BLaER1 treated with 17β-estradiol and CSF1 and Interleukin-3, amounts not matched to agents 10 nM and 100 nM (cell line): ENCODE data around the gene ARL8B.
A peak's percentile ranks its signal among the peaks of the same experiment; 100 is the strongest.
"Not testable (repeated sequence)": the region's sequence is repeated elsewhere in the genome, so short reads cannot be mapped to it uniquely, and the experiment has no call there.

ENCODE experiments used
- H3K27ac ChIP-seq, 11 experiments: shearing (Covaris generic); formaldehyde crosslinking; 2 replicates each; pipeline ENCODE4 v1.8.1; 2022
- H3K27me3 ChIP-seq, 11 experiments: shearing (Covaris generic); formaldehyde crosslinking; 2 replicates each; pipeline ENCODE4 v1.8.1; 2022
- H3K36me3 ChIP-seq, 11 experiments: shearing (Covaris generic); formaldehyde crosslinking; 2 replicates each; pipeline ENCODE4 v1.8.1; 2022
- H3K4me1 ChIP-seq, 10 experiments: shearing (Covaris generic); formaldehyde crosslinking; 2 replicates each; pipeline ENCODE4 v1.8.1; 2022
- H3K4me2 ChIP-seq, 11 experiments: shearing (Covaris generic); formaldehyde crosslinking; 2 replicates each; pipeline ENCODE4 v1.8.1; 2022
- H3K4me3 ChIP-seq, 10 experiments: shearing (Covaris generic); formaldehyde crosslinking; 2 replicates each; pipeline ENCODE4 v1.8.1; 2022
- H3K9ac ChIP-seq, 11 experiments: shearing (Covaris generic); formaldehyde crosslinking; 2 replicates each; pipeline ENCODE4 v1.8.1; 2022
- H3K9me3 ChIP-seq, 11 experiments: shearing (Covaris generic); formaldehyde crosslinking; replicated peaks in 1 of 11; 2 replicates each; pipeline ENCODE4 v1.8.1; 2022
- H4K20me1 ChIP-seq, 11 experiments: shearing (Covaris generic); formaldehyde crosslinking; 2 replicates each; pipeline ENCODE4 v1.8.1; 2022
- Cebpa-rat ChIP-seq, 11 experiments: shearing (Covaris generic); IDR thresholded peaks; 2 replicates each; pipeline ENCODE4 v1.8.1; 2022

The ARL8B gene

DNA sequence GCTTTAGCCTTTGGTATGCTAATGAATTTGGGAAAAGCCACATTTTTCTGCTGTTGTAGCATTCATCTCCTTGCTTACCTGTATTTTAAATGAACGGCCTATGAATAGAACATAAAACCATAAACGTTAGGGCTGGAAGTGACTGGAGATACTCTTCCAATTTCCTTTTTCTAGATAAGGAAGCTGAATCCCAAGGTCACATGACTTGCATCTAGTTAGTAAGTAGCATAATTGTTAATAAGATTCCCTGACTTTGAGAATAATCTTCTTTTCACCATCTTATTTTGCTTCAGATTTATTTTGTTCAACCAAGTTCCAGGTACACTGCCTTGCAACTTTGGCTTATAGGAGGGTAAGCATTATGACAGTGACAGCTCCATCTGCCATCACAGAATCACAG lies 44.8 kb downstream of the ARL8B start:
- Histone ChIP-seq H4K20me1 (peaks cover 28 to 100% (median 67%) of the 10 kb centered on the region in 11 experiments; a peak in 21 of 22 replicates), H3K4me3 (no peak overlapping the region), H3K36me3 (peaks cover 16 to 44% (median 33%) of the 10 kb centered on the region in 11 experiments), H3K27ac (no peak overlapping the region), H3K9ac (no peak overlapping the region), H3K4me1 (peaks cover 16 to 90% (median 24%) of the 10 kb centered on the region in 10 experiments; a peak in 19 of 20 replicates), H3K27me3 (no peaks in the 10 kb centered on the region), H3K4me2 (peak overlapping the region in 2 of 11 experiments; percentile 12 to 36; a peak in 4 of 22 replicates), H3K9me3 (peaks cover 0 to 6% (median 0%) of the 10 kb centered on the region in 11 experiments; a peak in 2 of 22 replicates)
- TF ChIP-seq Cebpa-rat (IDR thresholded peaks at IDR 0.05), result no peak

GRCh38 chr3:5168110-5168509 lies 46.0 kb downstream of the ARL8B start:
- H3K36me3 ChIP-seq, result peaks cover 29 to 55% (median 43%) of the 10 kb centered on the region in 11 experiments
- H3K9me3 ChIP-seq, result peaks cover 0 to 9% (median 0%) of the 10 kb centered on the region in 11 experiments; a peak in 3 of 22 replicates
- H4K20me1 ChIP-seq, result peaks cover 22 to 100% (median 55%) of the 10 kb centered on the region in 11 experiments; a peak in 20 of 22 replicates
- H3K9ac ChIP-seq, result 0 out of 22 replicates have a peak overlapping the region, but pooled peaks of 1 of the 11 experiments have one; percentile 30
- no peak overlapping the region for H3K4me3 ChIP-seq
- peaks cover 13 to 79% (median 26%) of the 10 kb centered on the region in 10 experiments; a peak in 19 of 20 replicates for H3K4me1 ChIP-seq
- H3K27ac ChIP-seq, result peak overlapping the region in 3 of 11 experiments; percentile 2 to 48 (median 5); a peak in 3 of 22 replicates
- peak overlapping the region in 7 of 11 experiments; percentile 17 to 87 (median 64); a peak in 9 of 22 replicates for H3K4me2 ChIP-seq
- no peaks in the 10 kb centered on the region for H3K27me3 ChIP-seq
- TF ChIP-seq Cebpa-rat (IDR thresholded peaks at IDR 0.05), result no peak

DNA sequence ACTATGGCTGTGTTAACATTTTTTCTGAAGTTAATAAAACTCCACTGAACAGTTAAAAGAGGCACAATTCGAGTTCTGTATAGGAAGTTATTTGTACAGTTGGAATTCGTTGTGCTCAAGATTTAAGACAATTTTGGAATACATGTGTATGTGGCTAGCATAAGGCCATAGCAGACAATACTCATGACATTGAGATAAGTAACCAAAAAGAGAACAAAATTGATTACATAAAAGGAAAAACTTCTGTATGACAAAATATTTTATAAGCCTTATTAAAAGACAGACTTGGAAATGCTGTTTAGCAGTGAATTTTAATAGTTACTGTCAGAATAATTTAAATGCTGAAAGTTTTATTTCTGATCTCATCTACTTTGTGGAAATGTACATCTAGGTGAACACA lies 47.7 kb downstream of the ARL8B start:
- H3K27me3 ChIP-seq, result no peaks in the 10 kb centered on the region
- H3K9me3 ChIP-seq, result peaks cover 0 to 10% (median 0%) of the 10 kb centered on the region in 11 experiments; a peak in 3 of 22 replicates
- peak overlapping the region in 9 of 11 experiments; percentile 10 to 72 (median 36); a peak in 12 of 22 replicates for H3K27ac ChIP-seq
- TF ChIP-seq Cebpa-rat (IDR thresholded peaks at IDR 0.05), result no peak
- H3K4me1 ChIP-seq, result peaks cover 13 to 62% (median 29%) of the 10 kb centered on the region in 10 experiments; a peak in 19 of 20 replicates
- H3K4me3 ChIP-seq, result peak overlapping the region in 2 of 10 experiments; percentile 14 to 30; a peak in 3 of 20 replicates
- H4K20me1 ChIP-seq, result peaks cover 12 to 97% (median 38%) of the 10 kb centered on the region in 11 experiments; a peak in 17 of 22 replicates
- H3K4me2 ChIP-seq, result peak overlapping the region in 10 of 11 experiments; percentile 26 to 87 (median 60); a peak in 17 of 22 replicates
- H3K9ac ChIP-seq, result peak overlapping the region in 3 of 11 experiments; percentile 26 to 66 (median 49); a peak in 4 of 22 replicates
- peaks cover 44 to 67% (median 55%) of the 10 kb centered on the region in 11 experiments for H3K36me3 ChIP-seq

DNA sequence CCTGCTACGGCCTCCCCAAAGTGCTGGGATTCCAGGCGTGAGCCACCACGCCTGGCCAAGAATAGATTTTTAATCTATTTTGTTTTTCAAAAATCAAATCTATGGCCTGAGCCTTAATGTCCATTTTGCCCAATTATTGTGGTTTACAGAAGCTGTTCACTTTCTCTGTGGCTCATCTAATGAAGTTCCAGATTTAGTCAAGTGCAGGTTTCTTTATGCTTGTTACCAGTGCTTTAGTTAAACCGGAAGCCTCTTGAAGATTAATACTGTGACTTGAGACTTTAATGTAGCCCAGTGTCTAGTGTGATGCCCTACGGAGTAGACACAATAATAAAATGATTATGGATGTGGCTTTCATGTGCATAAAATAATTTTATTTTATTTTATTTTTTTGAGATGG lies 48.9 kb downstream of the ARL8B start:
- H3K27me3 ChIP-seq, result no peaks in the 10 kb centered on the region
- H3K27ac ChIP-seq, result 0 out of 22 replicates have a peak overlapping the region, but pooled peaks of 1 of the 11 experiments have one; percentile 3
- H3K9ac ChIP-seq, result no peak overlapping the region
- H3K4me2 ChIP-seq, result no peak overlapping the region
- TF ChIP-seq Cebpa-rat (IDR thresholded peaks at IDR 0.05), result no peak
- peaks cover 0 to 10% (median 0%) of the 10 kb centered on the region in 11 experiments; a peak in 3 of 22 replicates for H3K9me3 ChIP-seq
- peaks cover 20 to 59% (median 40%) of the 10 kb centered on the region in 10 experiments for H3K4me1 ChIP-seq
- H4K20me1 ChIP-seq, result peaks cover 5 to 97% (median 28%) of the 10 kb centered on the region in 11 experiments; a peak in 16 of 22 replicates
- no peak overlapping the region for H3K4me3 ChIP-seq
- H3K36me3 ChIP-seq, result peaks cover 55 to 73% (median 66%) of the 10 kb centered on the region in 11 experiments

DNA sequence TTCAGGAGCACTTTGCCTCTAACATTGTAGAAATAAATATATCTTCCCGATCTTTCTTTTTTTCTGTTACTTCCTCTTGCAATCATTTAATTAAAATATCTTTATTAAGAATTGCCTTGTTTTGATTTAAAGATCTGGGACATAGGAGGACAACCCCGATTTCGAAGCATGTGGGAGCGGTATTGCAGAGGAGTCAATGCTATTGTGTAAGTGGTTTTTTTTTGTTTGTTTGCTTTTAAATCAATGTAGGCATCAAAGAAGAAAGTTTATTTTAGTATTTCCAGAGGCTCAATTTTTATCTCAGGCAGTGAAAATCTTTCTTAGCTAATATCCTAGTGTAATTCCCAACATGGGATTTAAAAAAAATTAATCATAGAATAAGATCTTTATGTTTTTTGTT lies 49.9 kb downstream of the ARL8B start:
- peaks cover 52 to 70% (median 62%) of the 10 kb centered on the region in 11 experiments for H3K36me3 ChIP-seq
- peaks cover 0 to 10% (median 0%) of the 10 kb centered on the region in 11 experiments; a peak in 3 of 22 replicates for H3K9me3 ChIP-seq
- H3K9ac ChIP-seq, result no peak overlapping the region
- no peak overlapping the region for H3K4me3 ChIP-seq
- H4K20me1 ChIP-seq, result peaks cover 0 to 97% (median 17%) of the 10 kb centered on the region in 11 experiments; a peak in 15 of 22 replicates
- no peak for TF ChIP-seq Cebpa-rat (IDR thresholded peaks at IDR 0.05)
- no peaks in the 10 kb centered on the region for H3K27me3 ChIP-seq
- peaks cover 30 to 62% (median 48%) of the 10 kb centered on the region in 10 experiments for H3K4me1 ChIP-seq
- no peak overlapping the region for H3K4me2 ChIP-seq
- H3K27ac ChIP-seq, result no peak overlapping the region

GRCh38 chr3:5179036-5179435 lies 56.9 kb downstream of the ARL8B start:
- not testable (repeated sequence) for H3K27me3 ChIP-seq, H3K9me3 ChIP-seq
- H3K27ac ChIP-seq, result peak overlapping the region in 10 of 11 experiments; percentile 26 to 100 (median 100); a peak in 19 of 22 replicates
- peak overlapping the region in 6 of 10 experiments; percentile 1 to 42 (median 32); a peak in 6 of 20 replicates for H3K4me3 ChIP-seq
- H3K36me3 ChIP-seq, result peaks cover 14 to 84% (median 36%) of the 10 kb centered on the region in 11 experiments; a peak in 20 of 22 replicates
- peak overlapping the region in 8 of 11 experiments; percentile 37 to 100 (median 100); a peak in 16 of 22 replicates for H3K9ac ChIP-seq
- peak overlapping the region; percentile 83 to 98 (median 92); a peak in 21 of 22 replicates for H3K4me2 ChIP-seq
- H3K4me1 ChIP-seq, result peaks cover 86 to 94% (median 91%) of the 10 kb centered on the region in 10 experiments
- peaks cover 0 to 89% (median 0%) of the 10 kb centered on the region in 11 experiments; a peak in 5 of 22 replicates for H4K20me1 ChIP-seq

GRCh38 chr3:5181469-5182141 lies 59.5 kb downstream of the ARL8B start:
- Histone ChIP-seq H3K4me2 (peak overlapping the region; percentile 83 to 98 (median 92)), H3K4me1 (peaks cover 96 to 100% (median 100%) of the 10 kb centered on the region in 10 experiments), H3K27me3 (no peaks in the 10 kb centered on the region), H3K4me3 (peak overlapping the region in 7 of 10 experiments; percentile 39 to 55 (median 46); a peak in 13 of 20 replicates), H3K36me3 (peaks cover 0 to 61% (median 19%) of the 10 kb centered on the region in 11 experiments; a peak in 16 of 22 replicates), H3K9ac (peak overlapping the region in 10 of 11 experiments; percentile 49 to 100 (median 100); a peak in 20 of 22 replicates), H4K20me1 (peaks cover 0 to 74% (median 0%) of the 10 kb centered on the region in 11 experiments; a peak in 5 of 22 replicates), H3K9me3 (no peaks in the 10 kb centered on the region), H3K27ac (peak overlapping the region; percentile 47 to 100 (median 100))
- peak in 5 of 11 experiments; percentile 8 to 69 (median 29); a peak in 3 of 22 replicates for TF ChIP-seq Cebpa-rat (IDR thresholded peaks at IDR 0.05)

DNA sequence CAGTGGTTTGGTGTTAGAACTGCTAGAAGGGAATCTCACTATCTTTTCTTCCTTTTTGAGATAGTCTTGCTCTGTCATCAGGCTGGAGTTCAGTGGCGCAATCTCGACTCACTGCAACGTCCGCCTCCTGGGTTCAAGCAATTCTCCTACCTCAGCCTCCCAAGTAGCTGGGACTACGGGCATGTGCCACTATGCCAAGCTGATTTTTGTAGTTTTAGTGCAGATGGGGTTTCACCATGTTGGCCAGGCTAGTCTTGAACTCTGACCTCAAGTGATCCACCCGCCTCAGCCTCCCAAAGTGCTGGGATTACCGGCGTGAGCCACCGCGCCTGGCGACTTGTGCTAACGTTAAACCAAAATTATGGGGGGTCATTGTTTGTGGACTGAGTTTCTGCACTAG lies 61.6 kb downstream of the ARL8B start:
- Histone ChIP-seq H3K27ac (peak overlapping the region in 10 of 11 experiments; percentile 91 to 100 (median 100); a peak in 20 of 22 replicates), H3K4me1 (peaks cover 75 to 79% (median 79%) of the 10 kb centered on the region in 10 experiments), H3K36me3 (peaks cover 0 to 41% (median 11%) of the 10 kb centered on the region in 11 experiments; a peak in 13 of 22 replicates), H3K9ac (peak overlapping the region; percentile 40 to 100 (median 100); a peak in 19 of 22 replicates), H4K20me1 (peaks cover 8 to 54% (median 11%) of the 10 kb centered on the region in 11 experiments; a peak in 16 of 22 replicates), H3K4me3 (peak overlapping the region in 4 of 10 experiments; percentile 19 to 99 (median 70); a peak in 3 of 20 replicates), H3K4me2 (peak overlapping the region; percentile 83 to 98 (median 92))
- peak in 3 of 11 experiments; percentile 25 to 65 (median 47); a peak in 5 of 22 replicates for TF ChIP-seq Cebpa-rat (IDR thresholded peaks at IDR 0.05)
- not testable (repeated sequence) for H3K27me3 ChIP-seq, H3K9me3 ChIP-seq
